ENCODE measurements around the gene BNC1. TPM values are rescaled to one million over a fixed set of nuclear protein-coding genes. Genes with fewer than 3 reads are reported as not detected.

Gene BNC1
- total RNA-seq: 4.6 and 8.7 TPM in 2 replicates

GRCh38 chr15:83284559-83285283, at the start of gene BNC1:
TSS of gene BNC1 (minus strand) at chr15:83284664. CDS start at chr15:83284628, 36 bp downstream.

GRCh38 chr15:83207660-83208366, 76.7 kb downstream of the BNC1 start, which contains the start of gene HDGFL3:
TSS of gene HDGFL3 (minus strand) at chr15:83207823. CDS start at chr15:83207414, 409 bp downstream.

Other genes with a start within 250 kb of the BNC1 start
- gene BTBD1, start 217.4 kb downstream of the BNC1 start, total RNA-seq: 81.5 and 84.5 TPM in 2 replicates
- gene TM6SF1, start 177.0 kb downstream of the BNC1 start, total RNA-seq: 1.2 and 3.4 TPM in 2 replicates
- 25.3 and 28.3 TPM in 2 replicates for gene HDGFL3, start 76.8 kb downstream of the BNC1 start, total RNA-seq
- gene SH3GL3, start 162.7 kb upstream of the BNC1 start, total RNA-seq: 0.86 TPM in 1 of 2 replicates, not detected in the other